ENCODE data around the gene TBC1D3I.
"Not testable (repeated sequence)": the region's sequence is repeated elsewhere in the genome, so short reads cannot be mapped to it uniquely, and the experiment has no call there.

The TBC1D3I gene

DNA sequence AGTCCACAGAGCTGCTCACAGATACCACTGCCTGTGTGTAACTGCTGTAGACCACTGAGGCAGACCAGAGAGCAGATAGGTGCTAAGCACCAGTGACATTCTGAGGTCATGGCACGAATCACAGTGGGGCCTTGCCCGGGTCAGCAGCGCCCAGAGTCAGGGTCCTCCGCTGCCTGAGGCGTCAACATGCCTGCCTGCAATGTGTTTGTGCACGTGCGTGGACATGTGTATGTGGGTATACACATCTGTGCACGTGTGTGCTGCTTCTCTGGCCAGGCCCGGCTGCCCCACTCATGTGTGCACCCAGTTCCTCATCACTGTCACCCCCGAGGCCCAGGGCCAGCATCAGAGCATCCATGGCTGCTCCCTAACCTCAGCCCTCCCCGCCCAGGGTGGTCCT, at the start of gene TBC1D3I:
TBC1D3I (minus strand) TSS at position 101 of the 400 bp plus-strand sequence. CDS start 1,585 bp downstream, outside the sequence.
- DNase-seq (ENCODE audit: low read depth in 2 of 2, low spot score in 1 of 2) = not testable (repeated sequence)

DNA sequence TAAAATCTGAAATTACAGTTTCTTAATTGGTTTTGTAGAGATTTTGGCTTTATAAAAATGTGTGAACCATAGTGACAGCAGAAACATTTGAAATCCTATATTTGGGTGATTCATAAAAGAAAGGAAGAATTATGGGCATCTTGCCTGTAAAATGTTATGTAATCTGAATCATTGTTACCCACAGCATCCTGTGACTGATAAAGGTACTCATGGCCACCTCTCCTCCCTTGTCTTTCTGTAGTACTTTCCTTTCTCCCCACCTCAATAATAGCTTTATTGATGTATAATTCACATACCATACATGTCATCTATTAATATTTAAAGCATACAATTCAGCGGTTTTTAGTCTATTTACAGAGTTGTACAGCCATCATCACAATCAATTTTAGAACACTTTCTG, 30.8 kb upstream of the TBC1D3I start:
- DNase-seq (ENCODE audit: low read depth in 2 of 2, low spot score in 1 of 2) = not testable (repeated sequence)

DNA sequence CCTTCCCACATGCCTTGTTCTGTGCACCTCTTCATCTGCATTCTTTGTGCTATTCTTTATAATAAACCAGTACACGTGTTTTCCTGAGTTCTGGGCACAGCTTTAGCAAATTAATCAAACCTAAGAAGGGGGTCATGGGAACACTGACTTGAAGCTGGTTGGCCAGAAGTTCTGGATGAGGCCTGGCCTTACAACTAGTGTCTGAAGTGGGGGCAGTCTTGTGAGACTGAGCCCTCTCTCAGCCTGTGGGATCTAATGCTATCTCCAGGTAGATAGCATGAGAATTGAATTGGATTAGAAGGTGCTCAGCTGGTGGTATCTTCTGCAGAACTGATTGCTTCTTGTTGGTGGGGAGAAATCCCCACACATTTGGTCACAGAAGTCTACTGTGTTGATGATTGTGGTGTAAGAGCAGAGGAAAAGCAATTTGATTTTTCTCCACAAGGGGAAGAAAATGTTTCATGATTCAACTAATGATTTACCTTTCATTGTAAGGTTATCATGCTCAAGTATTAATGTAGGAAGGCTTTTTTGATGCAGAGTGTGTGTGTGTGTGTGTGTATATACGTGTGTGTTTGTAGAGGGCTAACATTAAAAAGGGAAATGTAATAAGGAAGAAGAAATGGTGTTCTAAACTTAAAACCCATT, 25.7 kb upstream of the TBC1D3I start:
- DNase-seq (ENCODE audit: low read depth in 2 of 2, low spot score in 1 of 2) = not testable (repeated sequence)

DNA sequence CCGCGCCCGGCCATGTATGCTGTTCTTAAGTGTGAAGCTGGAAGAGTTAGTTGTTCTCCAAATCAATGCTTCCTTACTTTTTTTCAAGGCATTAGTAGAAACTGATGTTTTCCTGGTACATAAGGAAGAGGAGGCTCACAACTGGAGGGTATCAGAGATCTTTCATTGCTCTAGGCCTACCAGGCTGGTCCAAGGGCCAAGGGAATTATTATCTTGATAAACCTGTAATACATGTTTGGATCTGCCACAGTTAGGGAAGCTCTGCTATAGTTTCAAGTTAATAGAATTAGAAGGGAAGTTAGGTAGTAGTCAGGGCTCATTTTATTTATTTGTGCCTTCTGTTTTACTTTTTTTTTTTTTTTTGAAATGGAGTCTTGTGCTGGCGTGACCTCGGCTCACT, 19.8 kb upstream of the TBC1D3I start:
- DNase-seq (ENCODE audit: low read depth in 2 of 2, low spot score in 1 of 2) = not testable (repeated sequence)

DNA sequence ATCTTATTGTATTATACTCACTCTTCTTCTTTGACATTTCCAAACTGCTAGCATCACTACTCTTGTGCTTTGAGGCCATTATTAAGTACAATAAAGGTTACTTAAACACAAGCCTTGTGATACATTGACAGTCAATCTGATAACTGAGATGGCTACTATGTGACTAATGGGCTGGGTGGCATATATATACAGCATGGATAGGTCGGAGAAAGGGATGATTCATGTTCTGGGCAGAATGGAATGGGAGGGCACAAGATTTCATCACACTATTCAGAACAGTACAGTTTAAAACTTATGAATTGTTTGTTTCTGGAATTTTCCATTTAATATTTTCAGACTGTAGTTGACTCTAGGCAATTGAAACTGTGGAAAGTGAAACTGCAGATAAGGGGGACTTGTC, 18.9 kb upstream of the TBC1D3I start:
- not testable (repeated sequence) for DNase-seq (ENCODE audit: low read depth in 2 of 2, low spot score in 1 of 2)

DNA sequence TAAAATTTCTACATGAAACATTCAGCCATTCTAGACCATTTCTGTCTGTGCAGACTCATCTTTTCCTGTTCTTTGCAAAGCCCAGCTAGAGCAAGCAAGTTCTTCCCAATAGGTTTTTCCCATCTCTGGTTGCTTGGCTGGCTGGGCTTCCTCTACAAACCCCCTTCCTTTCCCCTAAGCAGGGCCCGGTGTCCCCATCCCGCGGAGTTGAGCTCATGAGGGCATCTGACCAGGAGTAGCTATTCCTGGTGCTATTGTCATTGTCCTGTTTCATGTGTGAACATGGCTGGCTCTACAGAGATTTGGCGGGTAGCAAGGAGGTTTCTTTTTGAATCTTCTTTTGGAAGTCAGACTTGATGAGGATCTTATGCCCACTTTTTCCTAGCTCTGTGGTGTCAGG, 22.3 kb downstream of the TBC1D3I start:
- DNase-seq (ENCODE audit: low read depth in 2 of 2, low spot score in 1 of 2) = not testable (repeated sequence)

DNA sequence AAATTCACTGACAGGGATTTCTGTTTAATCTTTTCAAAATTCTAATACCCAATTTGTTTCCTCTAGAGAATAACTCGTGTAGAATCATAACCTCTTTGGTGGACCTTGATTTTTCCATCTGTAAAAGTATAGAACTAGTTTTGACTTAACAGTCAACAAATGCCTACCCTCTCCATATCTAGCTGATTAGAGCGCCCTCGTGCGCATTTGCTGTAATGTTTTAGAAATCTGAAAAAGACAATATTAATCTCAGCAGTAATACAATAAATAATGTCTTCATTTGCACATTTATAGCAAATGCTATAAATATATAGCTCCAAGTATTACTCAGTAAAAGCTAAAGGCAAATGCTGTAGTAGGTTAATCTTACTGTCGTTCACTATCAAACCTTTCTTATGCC, 34.7 kb downstream of the TBC1D3I start:
- not testable (repeated sequence) for DNase-seq (ENCODE audit: low read depth in 2 of 2, low spot score in 1 of 2)

DNA sequence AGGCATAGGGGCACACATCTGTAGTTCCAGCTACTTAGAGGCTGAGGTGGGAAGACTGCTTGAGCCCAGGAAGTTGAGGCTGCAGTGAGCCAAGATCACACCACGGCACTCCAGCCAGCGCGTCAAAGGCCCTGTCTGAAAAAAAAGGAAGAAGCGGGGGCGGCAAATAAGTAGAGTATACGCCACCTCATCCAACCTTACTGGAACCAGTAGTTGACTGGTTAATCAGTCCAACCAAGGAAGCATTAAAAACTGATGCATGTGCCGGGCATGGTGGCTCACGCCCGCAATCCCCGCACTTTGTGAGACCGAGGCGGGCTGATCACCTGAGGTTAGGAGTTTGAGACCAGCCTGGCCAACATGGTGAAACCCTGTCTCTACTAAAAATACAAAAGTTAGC, 41.4 kb downstream of the TBC1D3I start:
- not testable (repeated sequence) for DNase-seq (ENCODE audit: low read depth in 2 of 2, low spot score in 1 of 2)

DNA sequence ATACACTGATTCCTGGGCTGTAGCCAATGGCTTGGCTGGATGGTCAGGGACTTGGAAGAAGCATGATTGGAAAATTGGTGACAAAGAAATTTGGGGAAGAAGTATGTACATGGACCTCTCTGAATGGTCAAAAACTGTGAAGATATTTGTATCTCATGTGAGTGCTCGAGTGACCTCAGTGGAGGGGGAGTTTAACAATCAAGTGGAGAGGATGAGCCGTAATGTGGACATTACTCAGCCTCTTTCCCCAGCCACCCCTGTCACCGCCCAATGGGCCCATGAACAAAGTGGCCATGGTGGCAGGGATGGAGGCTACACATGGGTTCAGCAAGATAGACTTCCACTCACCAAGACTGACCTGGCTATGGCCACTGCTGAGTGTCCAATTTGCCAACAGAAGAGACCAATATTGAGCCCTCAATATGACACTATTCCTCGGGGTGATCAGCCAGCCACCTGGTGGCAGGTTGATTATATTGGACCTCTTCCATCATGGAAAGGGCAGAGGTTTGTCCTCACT, 42.7 kb downstream of the TBC1D3I start:
- DNase-seq (ENCODE audit: low read depth in 2 of 2, low spot score in 1 of 2) = not testable (repeated sequence)

DNA sequence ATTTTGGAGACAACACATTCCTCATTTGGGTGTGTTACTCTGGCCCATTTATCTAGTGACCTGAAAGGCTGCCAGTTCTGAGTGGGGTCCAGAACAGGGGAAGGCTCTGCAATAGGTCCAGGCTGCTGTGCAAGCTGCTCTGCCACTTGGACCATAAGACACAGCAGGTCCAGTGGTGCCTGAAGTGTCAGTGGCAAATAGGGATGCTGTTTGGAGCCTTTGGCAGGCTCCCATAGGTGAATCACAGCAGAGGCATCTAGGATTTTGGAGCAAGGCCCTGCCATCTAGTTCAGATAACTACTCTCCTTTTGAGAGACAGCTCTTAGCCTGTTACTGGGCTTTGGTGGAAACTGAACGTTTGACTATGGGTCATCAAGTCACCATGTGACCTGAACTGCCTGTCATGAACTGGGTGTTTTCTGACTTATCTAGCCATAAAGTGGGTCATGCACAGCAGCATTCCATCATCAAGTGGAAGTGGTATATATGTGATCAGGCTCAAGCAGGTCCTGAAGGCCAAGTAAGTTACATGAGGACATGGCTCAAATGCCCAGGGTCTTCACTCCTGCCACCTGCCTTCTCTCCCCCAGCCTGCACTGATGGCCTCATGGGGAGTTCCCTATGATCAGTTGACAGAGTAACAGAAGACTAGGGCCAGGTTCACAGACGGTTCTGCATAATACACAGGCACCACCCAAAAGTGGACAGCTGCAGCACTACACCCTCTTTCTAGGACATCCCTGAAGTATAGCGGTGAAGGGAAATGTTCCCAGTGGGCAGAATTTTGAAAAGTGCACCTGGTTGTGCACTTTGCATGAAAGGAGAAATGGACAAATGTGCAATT, 43.4 kb downstream of the TBC1D3I start:
- DNase-seq (ENCODE audit: low read depth in 2 of 2, low spot score in 1 of 2) = not testable (repeated sequence)

DNA sequence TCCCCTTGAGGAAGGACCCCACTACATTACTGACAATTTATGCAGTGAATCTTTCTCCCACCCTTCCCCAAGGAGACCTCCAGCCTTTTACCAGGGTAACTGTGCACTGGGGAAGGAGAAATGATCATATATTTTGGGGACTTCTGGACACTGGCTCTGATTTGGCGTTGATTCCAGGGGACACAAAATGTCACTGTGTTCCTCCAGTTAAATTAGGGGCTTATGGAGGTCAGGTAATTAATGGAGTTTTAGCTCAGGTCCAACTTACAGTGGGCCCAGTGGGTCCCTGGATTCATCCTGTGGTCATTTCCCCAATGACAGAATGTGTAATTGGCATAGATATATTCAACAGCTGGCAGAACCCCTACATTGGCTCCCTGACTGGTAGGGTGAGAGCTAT, 44.8 kb downstream of the TBC1D3I start:
- DNase-seq (ENCODE audit: low read depth in 2 of 2, low spot score in 1 of 2) = not testable (repeated sequence)

DNA sequence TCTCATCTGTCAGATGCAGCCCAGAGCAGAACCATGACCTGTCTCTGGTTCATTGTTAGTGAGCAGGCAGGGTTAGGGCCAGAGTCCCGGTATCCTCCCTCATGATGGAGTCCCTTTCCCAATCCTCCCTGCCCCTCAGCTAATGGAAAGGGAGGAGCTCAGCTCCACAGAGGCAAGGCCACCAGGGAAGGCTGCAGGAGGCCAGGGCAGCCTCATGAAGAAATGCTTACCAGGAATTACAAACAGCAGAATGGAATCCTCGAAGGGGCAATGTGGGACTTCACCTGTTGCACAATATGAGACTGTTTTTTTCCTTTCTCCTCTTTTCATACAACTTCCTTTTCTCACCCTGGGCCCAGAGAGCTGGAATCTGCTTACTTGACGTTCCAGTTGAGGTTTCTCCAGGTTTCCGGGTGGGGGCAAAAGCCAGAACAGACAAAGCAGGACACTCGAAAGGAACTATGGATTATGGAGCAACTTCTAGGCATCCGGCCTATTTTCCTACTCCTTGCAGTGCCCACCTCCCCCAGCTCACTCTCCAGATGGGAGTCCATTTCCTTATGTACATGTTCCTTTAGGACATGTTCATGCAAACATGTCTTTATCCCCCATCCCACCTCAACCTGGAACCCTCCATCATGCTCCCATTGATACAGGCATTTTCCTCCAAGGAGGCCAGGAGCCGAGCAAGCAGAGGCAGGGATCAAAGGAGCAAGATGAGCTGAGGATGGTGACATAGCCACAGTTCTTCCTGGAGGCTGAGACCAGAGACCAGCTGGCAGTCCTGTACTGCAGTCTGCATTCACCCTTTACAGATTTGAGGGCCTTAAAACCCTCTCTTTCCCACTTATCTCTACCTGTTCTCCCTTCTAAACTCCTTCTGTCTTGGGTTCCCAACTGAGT, 48.7 kb downstream of the TBC1D3I start:
- DNase-seq (ENCODE audit: low read depth in 2 of 2, low spot score in 1 of 2) = not testable (repeated sequence)

DNA sequence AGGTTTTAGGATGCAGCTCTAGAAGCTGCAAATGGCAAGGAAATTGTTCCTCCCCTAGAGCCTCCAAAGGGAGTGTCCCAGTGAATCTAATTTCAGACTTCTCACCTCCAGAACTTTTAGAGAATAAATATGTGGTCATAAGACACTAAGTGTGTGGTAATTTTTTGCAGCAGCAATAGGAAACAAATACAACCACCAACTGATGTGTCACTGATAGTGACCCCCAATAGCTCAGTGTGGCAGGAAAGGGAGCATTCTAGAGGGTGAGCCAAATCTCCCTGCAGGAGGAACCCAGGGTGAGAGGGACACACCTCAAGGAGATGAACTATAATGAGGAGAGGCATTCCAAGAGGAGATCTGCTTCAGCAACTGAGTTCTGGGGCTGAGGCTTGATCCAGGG, 49.5 kb downstream of the TBC1D3I start:
- DNase-seq (ENCODE audit: low read depth in 2 of 2, low spot score in 1 of 2) = no peak

DNA sequence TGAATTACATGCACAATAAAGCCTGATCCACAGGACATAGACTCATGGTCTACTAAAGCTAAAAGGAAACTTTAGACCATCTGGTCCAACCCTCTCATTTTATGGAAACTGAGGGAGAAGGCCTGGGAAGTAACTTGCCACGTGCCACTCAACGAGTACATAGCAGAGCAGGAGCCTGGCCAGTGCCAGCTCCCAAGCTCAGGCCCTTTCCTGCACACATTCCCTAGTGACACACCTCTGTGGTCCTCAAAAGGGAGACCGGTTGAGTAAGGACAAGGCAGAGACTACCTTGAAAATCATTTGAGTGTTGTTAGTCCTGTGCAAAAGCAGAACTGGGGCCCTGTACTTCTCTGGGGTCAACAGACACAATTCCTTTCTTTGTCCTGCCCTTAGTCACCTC, 50.7 kb downstream of the TBC1D3I start:
- no peak for DNase-seq (ENCODE audit: low read depth in 2 of 2, low spot score in 1 of 2)

DNA sequence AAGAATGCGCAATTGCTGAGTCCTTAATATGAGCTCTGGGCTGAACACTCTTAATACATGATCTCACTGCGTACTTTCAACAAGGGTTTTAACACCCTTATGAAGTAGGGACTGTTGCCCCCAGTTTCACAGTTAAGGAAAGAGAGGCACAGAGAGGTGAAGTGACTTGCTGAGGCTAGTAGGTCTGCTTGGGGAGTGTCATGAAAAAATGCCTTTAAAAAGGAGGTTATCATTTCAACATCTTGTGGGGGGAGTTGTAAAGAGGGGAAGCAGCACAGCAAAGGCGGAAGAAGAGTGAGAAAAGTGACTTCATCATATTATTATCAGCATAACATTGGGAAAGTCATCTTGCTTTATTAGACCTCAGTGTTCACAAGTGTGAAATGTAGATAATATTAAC, 51.4 kb downstream of the TBC1D3I start:
- DNase-seq (ENCODE audit: low read depth in 2 of 2, low spot score in 1 of 2) = no peak

DNA sequence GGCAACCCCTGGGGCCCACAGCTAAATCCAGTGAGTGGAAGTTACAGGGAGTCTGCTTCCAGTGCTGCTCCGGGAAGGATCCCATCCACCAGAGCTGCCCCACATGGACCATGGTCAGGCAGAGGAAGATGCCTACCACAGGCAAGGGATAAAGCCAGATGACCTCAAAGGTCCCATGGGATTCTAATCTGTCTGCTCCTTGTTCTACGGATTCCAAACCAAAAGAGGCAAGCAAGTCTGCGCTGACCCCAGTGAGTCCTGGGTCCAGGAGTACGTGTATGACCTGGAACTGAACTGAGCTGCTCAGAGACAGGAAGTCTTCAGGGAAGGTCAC, 52.1 kb downstream of the TBC1D3I start:
- DNase-seq (ENCODE audit: low read depth in 2 of 2, low spot score in 1 of 2) = no peak

DNA sequence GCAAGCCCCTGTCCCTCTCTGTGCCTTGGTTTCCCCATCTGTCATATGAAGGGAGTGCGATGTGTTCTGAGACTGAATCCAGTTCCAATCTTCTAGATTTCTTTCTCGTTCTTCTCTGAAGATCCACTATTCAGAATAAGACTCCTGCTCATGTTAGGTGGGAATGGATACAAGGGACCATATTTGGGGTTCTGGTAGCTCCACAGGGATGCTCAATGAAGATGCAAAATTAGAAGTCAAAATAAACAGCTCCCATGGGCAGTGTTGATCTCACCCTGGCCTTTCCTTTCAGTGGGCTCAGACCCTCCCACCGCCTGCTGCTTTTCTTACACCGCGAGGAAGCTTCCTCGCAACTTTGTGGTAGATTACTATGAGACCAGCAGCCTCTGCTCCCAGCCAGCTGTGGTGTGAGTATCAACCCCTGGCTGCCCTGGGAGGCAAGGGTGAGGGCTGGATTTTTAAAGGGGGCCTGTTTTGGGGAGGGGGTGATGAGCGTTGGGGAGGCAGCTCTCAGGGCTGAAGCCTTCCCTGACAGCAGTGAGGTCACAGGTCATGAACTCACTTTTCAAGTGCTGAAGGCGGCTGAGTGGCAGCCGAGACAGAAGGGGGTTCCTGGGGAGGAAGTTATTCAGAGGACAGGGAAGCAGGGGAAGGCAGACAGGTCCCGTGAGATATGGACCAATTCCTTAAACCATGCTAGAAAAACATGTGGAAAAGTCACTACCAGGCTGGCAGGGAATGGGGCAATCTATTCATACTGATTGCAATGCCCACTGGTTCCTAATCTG, 52.7 kb downstream of the TBC1D3I start:
- not testable (repeated sequence) for DNase-seq (ENCODE audit: low read depth in 2 of 2, low spot score in 1 of 2)

DNA sequence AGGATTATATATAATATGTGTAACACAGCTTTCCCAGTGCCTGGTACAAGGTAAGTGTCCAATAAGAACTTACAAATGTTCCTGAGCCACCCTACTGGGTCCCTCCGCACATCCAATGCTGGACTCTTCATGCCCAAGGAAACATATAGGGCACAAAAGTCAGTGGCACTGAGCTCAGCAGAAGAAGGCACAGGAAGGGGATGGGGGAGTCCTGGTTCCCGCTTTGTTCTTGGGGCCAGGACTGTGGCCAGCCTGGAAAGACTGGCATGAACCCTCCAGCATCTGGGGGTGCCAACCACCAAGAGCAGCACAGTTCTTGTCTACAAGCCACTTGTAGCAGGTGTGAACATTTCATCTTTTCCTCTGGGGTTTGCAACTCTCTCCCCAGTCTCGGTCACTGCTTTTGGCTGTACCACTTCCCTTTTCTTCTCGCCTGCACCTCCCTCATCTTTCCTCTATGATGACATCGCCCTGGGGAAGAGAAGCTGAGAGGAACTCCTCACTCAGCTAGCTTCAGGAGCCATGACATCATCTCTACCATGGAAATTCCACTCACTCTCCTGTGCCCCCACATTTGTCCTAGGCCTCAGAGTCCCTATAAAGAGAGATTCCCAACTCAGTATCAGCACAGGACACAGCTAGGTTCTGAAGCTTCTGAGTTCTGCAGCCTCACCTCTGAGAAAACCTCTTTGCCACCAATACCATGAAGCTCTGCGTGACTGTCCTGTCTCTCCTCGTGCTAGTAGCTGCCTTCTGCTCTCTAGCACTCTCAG, 53.7 kb downstream of the TBC1D3I start, which contains the start of gene CCL4L2:
CCL4L2 (plus strand) TSS at position 625 of the 773 bp plus-strand sequence.
- DNase-seq (ENCODE audit: low read depth in 2 of 2, low spot score in 1 of 2) = not testable (repeated sequence)

DNA sequence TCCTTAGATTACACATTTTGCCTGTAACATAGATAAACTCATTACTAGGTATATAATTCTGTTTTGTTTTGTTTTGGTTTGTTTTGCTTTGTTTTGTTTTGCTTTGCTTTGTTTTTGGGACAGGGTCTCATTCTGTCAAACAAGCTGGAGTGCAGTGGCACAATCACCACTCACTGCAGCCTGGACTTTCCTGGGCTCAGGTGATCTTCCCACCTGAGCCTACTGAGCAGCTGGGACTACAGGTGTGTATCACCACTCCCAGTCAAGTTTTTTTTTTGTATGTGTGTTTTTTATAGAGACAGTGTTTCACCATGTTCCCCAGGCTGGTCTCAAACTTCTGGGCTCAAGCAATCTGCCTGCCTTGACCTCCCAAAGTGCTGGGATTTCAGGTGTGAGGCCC, 54.8 kb downstream of the TBC1D3I start:
- no peak for DNase-seq (ENCODE audit: low read depth in 2 of 2, low spot score in 1 of 2)

DNA sequence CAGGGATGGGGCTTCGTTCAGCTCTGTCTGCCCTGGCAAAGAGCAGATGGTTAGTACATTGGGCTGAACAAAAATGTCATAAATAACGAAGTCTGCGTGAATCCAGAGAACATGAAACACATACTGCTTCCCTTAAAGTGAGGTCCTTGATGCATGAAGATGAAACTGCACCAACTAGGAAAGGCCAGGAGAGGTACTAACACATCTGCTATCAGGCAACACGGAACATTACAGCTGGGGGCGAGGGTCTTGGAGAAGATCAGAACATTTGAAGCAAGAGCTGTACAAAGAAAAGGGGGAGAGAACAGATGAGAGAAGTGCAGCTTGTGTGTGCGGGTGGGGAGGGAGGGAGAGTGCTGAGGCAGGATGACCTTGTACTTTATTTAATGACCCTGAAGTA, 57.0 kb downstream of the TBC1D3I start:
- DNase-seq (ENCODE audit: low read depth in 2 of 2, low spot score in 1 of 2) = not testable (repeated sequence)

All from stimulated activated CD8-positive, alpha-beta memory T cell treated with anti-CD3 and anti-CD28 coated beads, Interleukin-4, amount 100 ng/mL, for 1 hour (primary cell).